H1 (cell line): ENCODE results near the gene SYK. TPM values are rescaled to one million over a fixed set of nuclear protein-coding genes. Genes with fewer than 3 reads are reported as not detected.

Experiments used
- CTCF ChIA-PET: fragments of 300-600 bp; sonication (Branson Sonifier 250); formaldehyde crosslinking; loops from one replicate; lab custom pipeline; 2021; ENCODE audit not compliant: partially characterized antibody; lab: Charles Lee
- POLR2A ChIA-PET: fragments of 300-600 bp; sonication (Branson Sonifier 250); formaldehyde crosslinking; loops from one replicate; lab custom pipeline; 2021; ENCODE audit warnings: inconsistent platforms; ENCODE audit not compliant: partially characterized antibody; lab: Charles Lee
- DNase-seq, 2 experiments: peaks; one replicate each; pipeline versions ENCODE4 v3.0.0 to v3.0.0-alpha.2; 2010 to 2022; ENCODE audit warnings: low spot score in 2 of 2, low read depth in 1 of 2, mixed read lengths in 1 of 2
- FAIRE-seq: peaks from 2 replicates; lab custom pipeline; 2011; peaks lifted over from hg19 to GRCh38; lab: Jason Lieb, UNC
- H2AFZ ChIP-seq: 2 replicates; pipeline ENCODE4 v1.8.1; 2012; ENCODE audit warnings: low read length, inconsistent platforms
- H2AK5ac ChIP-seq: 2 replicates; pipeline ENCODE4 v1.6.1; 2013; ENCODE audit warnings: low read depth, low read length
- H2BK120ac ChIP-seq: replicated peaks from 2 replicates; pipeline ENCODE3; 2013; ENCODE audit warnings: low read depth, low read length, inconsistent platforms
- H2BK12ac ChIP-seq: 2 replicates; pipeline ENCODE4 v1.6.1; 2013; ENCODE audit warnings: low read depth, low read length
- H2BK15ac ChIP-seq: 2 replicates; pipeline ENCODE4 v1.6.1; 2013; ENCODE audit warnings: low read length
- H2BK20ac ChIP-seq: 2 replicates; pipeline ENCODE4 v1.6.1; 2013; ENCODE audit warnings: low read length
- H2BK5ac ChIP-seq: 2 replicates; pipeline ENCODE4 v1.6.1; 2013; ENCODE audit warnings: low read depth, low read length
- H3K14ac ChIP-seq: 2 replicates; pipeline ENCODE4 v1.6.1; 2013; ENCODE audit warnings: inconsistent platforms; ENCODE audit not compliant: insufficient read length
- H3K18ac ChIP-seq: 2 replicates; pipeline ENCODE4 v1.6.1; 2013; ENCODE audit warnings: low read length; ENCODE audit errors: extremely low read depth
- H3K23ac ChIP-seq: 2 replicates; pipeline ENCODE4 v1.6.1; 2013; ENCODE audit warnings: inconsistent platforms; ENCODE audit not compliant: insufficient read length
- H3K23me2 ChIP-seq: 2 replicates; pipeline ENCODE4 v1.6.1; 2013; ENCODE audit warnings: low read depth, low read length
- H3K27ac ChIP-seq: 2 replicates; pipeline ENCODE4 v1.6.1; 2011; ENCODE audit warnings: low read depth, low read length, inconsistent platforms
- H3K27me3 ChIP-seq, 4 experiments: replicated peaks in 1 of 4; 1 replicate in 1 of 4; 2 replicates in 3 of 4; pipeline versions ENCODE4 v1.6.1 to v1.8.1; 2011 to 2013; ENCODE audit warnings: low read length in 3 of 4, mild to moderate bottlenecking in 3 of 4, inconsistent platforms in 2 of 4, mixed read lengths in 2 of 4, moderate library complexity in 1 of 4; ENCODE audit not compliant: control insufficient read depth in 3 of 4, insufficient read depth in 3 of 4; ENCODE audit errors: extremely low read depth in 1 of 4
- H3K36me3 ChIP-seq, 4 experiments: 2 replicates each; pipeline versions ENCODE4 v1.6.1 to v1.8.1; 2011 to 2013; ENCODE audit warnings: mild to moderate bottlenecking in 4 of 4, low read length in 3 of 4, moderate library complexity in 2 of 4, control low read depth in 1 of 4, inconsistent platforms in 1 of 4; ENCODE audit not compliant: insufficient read depth in 4 of 4, control insufficient read depth in 2 of 4
- H3K4ac ChIP-seq: replicated peaks from 2 replicates; pipeline ENCODE3; 2013; ENCODE audit warnings: low read length, low read depth, mixed read lengths, inconsistent platforms; ENCODE audit not compliant: insufficient read length
- H3K4me1 ChIP-seq, 4 experiments: replicated peaks in 1 of 4; 1 replicate in 1 of 4; 2 replicates in 3 of 4; pipeline versions ENCODE4 v1.6.1 to v1.8.1; 2011 to 2013; ENCODE audit warnings: low read length in 3 of 4, inconsistent platforms in 2 of 4, mixed read lengths in 1 of 4; ENCODE audit not compliant: insufficient read depth in 4 of 4, control insufficient read depth in 3 of 4
- H3K4me2 ChIP-seq, 2 experiments: 2 replicates each; pipeline versions ENCODE4 v1.6.1 to v1.8.1; 2011 to 2013; ENCODE audit warnings: low read depth in 2 of 2, low read length in 2 of 2, control low read depth in 1 of 2, inconsistent platforms in 1 of 2, mild to moderate bottlenecking in 1 of 2; ENCODE audit not compliant: insufficient read depth in 1 of 2
- H3K4me3 ChIP-seq, 4 experiments: fragments of 200-600, 300-600 bp in 1 of 4; sonication (generic), shearing (Covaris generic), sonication (Bioruptor Twin) in 1 of 4; 2 replicates each; pipeline versions ENCODE4 v1.5.1 to v1.8.1; 2011 to 2016; ENCODE audit warnings: low read length in 4 of 4, low read depth in 3 of 4, control low read depth in 2 of 4, inconsistent platforms in 2 of 4, mild to moderate bottlenecking in 2 of 4, mixed read lengths in 1 of 4, moderate library complexity in 1 of 4; ENCODE audit not compliant: insufficient read depth in 2 of 4; ENCODE audit errors: extremely low read depth in 1 of 4
- H3K56ac ChIP-seq: replicated peaks from 2 replicates; pipeline ENCODE3; 2013; ENCODE audit warnings: low read depth, mild to moderate bottlenecking, mixed read lengths, low read length, inconsistent platforms; ENCODE audit not compliant: insufficient read length
- H3K79me1 ChIP-seq: 2 replicates; pipeline ENCODE4 v1.6.1; 2013; ENCODE audit warnings: low read depth, low read length, control low read depth
- H3K79me2 ChIP-seq, 2 experiments: 2 replicates each; pipeline versions ENCODE4 v1.6.1 to v1.8.1; 2012 to 2013; ENCODE audit warnings: low read length in 2 of 2, mild to moderate bottlenecking in 2 of 2, inconsistent platforms in 1 of 2; ENCODE audit not compliant: insufficient read depth in 2 of 2, control insufficient read depth in 1 of 2
- H3K9ac ChIP-seq, 4 experiments: replicated peaks in 1 of 4; 1 replicate in 1 of 4; 2 replicates in 3 of 4; pipeline versions ENCODE4 v1.6.1 to v1.8.1; 2011 to 2013; ENCODE audit warnings: low read depth in 3 of 4, low read length in 3 of 4, control low read depth in 2 of 4, mild to moderate bottlenecking in 2 of 4, moderate library complexity in 2 of 4, inconsistent platforms in 1 of 4; ENCODE audit errors: extremely low read depth in 1 of 4
- H3K9me3 ChIP-seq, 2 experiments: 2 replicates each; pipeline versions ENCODE4 v1.6.1 to v1.8.1; 2012 to 2013; ENCODE audit warnings: mild to moderate bottlenecking in 2 of 2, moderate library complexity in 2 of 2, control low read depth in 1 of 2, inconsistent platforms in 1 of 2, low read depth in 1 of 2, low read length in 1 of 2, mixed read lengths in 1 of 2; ENCODE audit not compliant: insufficient read depth in 2 of 2
- H4K20me1 ChIP-seq, 2 experiments: replicated peaks in 1 of 2; 2 replicates each; pipeline versions ENCODE3 to v1.8.1; 2011 to 2013; ENCODE audit warnings: inconsistent platforms in 2 of 2, low read length in 2 of 2, mild to moderate bottlenecking in 1 of 2; ENCODE audit not compliant: insufficient read depth in 2 of 2, control insufficient read depth in 1 of 2
- H4K5ac ChIP-seq: 2 replicates; pipeline ENCODE4 v1.6.1; 2013; ENCODE audit warnings: low read length, low read depth, mixed read lengths, inconsistent platforms; ENCODE audit not compliant: insufficient read length
- H4K8ac ChIP-seq: 2 replicates; pipeline ENCODE4 v1.8.0; 2013; ENCODE audit warnings: mild to moderate bottlenecking, moderate library complexity, low read length, inconsistent platforms; ENCODE audit not compliant: insufficient read depth; ENCODE audit errors: extremely low read depth
- H4K91ac ChIP-seq: replicated peaks from 2 replicates; pipeline ENCODE3; 2013; ENCODE audit warnings: low read length, mixed read lengths, inconsistent platforms; ENCODE audit not compliant: insufficient read length
- CTCF ChIP-seq, 3 experiments: IDR thresholded peaks; 1 replicate in 2 of 3; 2 replicates in 1 of 3; pipeline versions ENCODE4 v1.5.1 to v1.6.1; 2011; ENCODE audit warnings: low read length in 3 of 3, mild to moderate bottlenecking in 3 of 3, inconsistent platforms in 2 of 3, low read depth in 1 of 3, moderate library complexity in 1 of 3; ENCODE audit not compliant: insufficient read depth in 1 of 3; ENCODE audit errors: control extremely low read depth in 1 of 3
- NRF1 ChIP-seq: IDR thresholded peaks from 2 replicates; pipeline ENCODE4 v1.6.1; 2011; ENCODE audit warnings: mild to moderate bottlenecking, low read depth, low read length, improper control_type of control experiment
- RAD21 ChIP-seq, 2 experiments: IDR thresholded peaks in 1 of 2; conservative IDR thresholded peaks in 1 of 2; 2 replicates each; pipeline ENCODE4 v1.6.1; 2011; ENCODE audit warnings: low read depth in 2 of 2, low read length in 2 of 2, improper control_type of control experiment in 1 of 2, inconsistent platforms in 1 of 2, mild to moderate bottlenecking in 1 of 2, moderate library complexity in 1 of 2
- WGBS, 2 experiments: shearing (Covaris generic) in 1 of 2; methylation state at CpG; one replicate each; pipeline versions ENCODE4 v1.1.6 to v1.1.7; 2013 to 2015; ENCODE audit warnings: low lambda C conversion rate in 2 of 2, mixed read lengths in 2 of 2, inconsistent platforms in 1 of 2, low coverage in 1 of 2, missing lambda C conversion rate in 1 of 2; ENCODE audit not compliant: insufficient replicate concordance in 2 of 2, insufficient coverage in 1 of 2, insufficient read length in 1 of 2; ENCODE audit errors: extremely low coverage in 1 of 2, missing lambda C conversion rate in 1 of 2; 5-methylcytosine and 5-hydroxymethylcytosine counted together
- polyA plus RNA-seq, 7 experiments: library from polyadenylated mRNA; depleted of rRNA in 3 of 7; stranded (reverse) in 5 of 7; unstranded in 2 of 7; fragments of >200 nt in 5 of 7; fragments of 200-250 nt in 2 of 7; gene quantifications; 1 replicate in 5 of 7; 2 replicates in 1 of 7; 4 replicates in 1 of 7; pipeline versions ENCODE4 v1.2.1 to v1.2.3, GENCODE V29; 2011 to 2013; ENCODE audit warnings: missing spikeins in 2 of 7, mixed read lengths in 2 of 7
- total RNA-seq: library from RNA; stranded (reverse); fragmentation: NEBNext Ultra II Directional; extraction: Animal tissue kit (Norgen Biotek cat#: 25700); gene quantifications from 2 replicates; pipeline ENCODE4 v1.2.1, GENCODE V29; 2021

SYK gene
- total and polyA plus RNA-seq, 2 of the 8 experiments (the other 6 are each of a cell fraction or from before 2014, with no cell fraction given) = 1.5 to 4.4 TPM

- Histone ChIP-seq H3K4me2 (no peak overlapping the region), H2BK12ac (no peak overlapping the region), H3K79me1 (no peaks in the 10 kb centered on the region), H2AFZ (no peak overlapping the region), H2BK120ac (no peak overlapping the region), H3K27ac (no peak overlapping the region), H3K36me3 (no peaks in the 10 kb centered on the region), H3K4me1 (no peaks in the 10 kb centered on the region), H2BK20ac (no peak overlapping the region), H3K79me2 (no peaks in the 10 kb centered on the region)
- DNase-seq = no peak
- 86% methylated on average over 5 of the region's 5 CpGs; no CpG with 5 or more reads in 1 of the 2 experiments for WGBS, 2 experiments
- TF ChIP-seq NRF1 (no peak), RAD21 (IDR thresholded peaks at IDR 0.05 in 1 of 2, conservative IDR thresholded peaks at IDR 0.05 in 1 of 2; ENCODE audit: low read depth in 2 of 2, low read length in 2 of 2) (peak in 1 of 2 experiments; percentile 4; a peak in 1 of 4 replicates), CTCF (IDR thresholded peaks at IDR 0.05; ENCODE audit: control extremely low read depth in 1 of 3, insufficient read depth in 1 of 3, low read depth in 1 of 3, low read length in 3 of 3) (peak in 2 of 3 experiments; percentile 34 to 40; a peak in 2 of 4 replicates)
- TF ChIP-seq, all 59 proteins: peak for 2
- no peak overlapping the region for H3K4me3 ChIP-seq
- no peak overlapping the region for H3K14ac ChIP-seq
- no peak overlapping the region for H3K9ac ChIP-seq
- no peak overlapping the region for H4K91ac ChIP-seq
- no peak for FAIRE-seq
- no peak overlapping the region for H2BK15ac ChIP-seq
- H3K23me2 ChIP-seq = no peaks in the 10 kb centered on the region; the same call in 1 of the 2 replicates
- H3K23ac ChIP-seq = no peak overlapping the region
- no peak overlapping the region for H2AK5ac ChIP-seq
- no peak overlapping the region for H3K4ac ChIP-seq
- H3K18ac ChIP-seq = no peak overlapping the region
- no peaks in the 10 kb centered on the region for H3K27me3 ChIP-seq
- no peak overlapping the region for H4K8ac ChIP-seq
- no peaks in the 10 kb centered on the region for H3K9me3 ChIP-seq
- H4K20me1 ChIP-seq = peaks cover 0 to 5% of the 10 kb centered on the region in 2 experiments
- ChIA-PET CTCF (interaction anchor here (0.6 to 3.2 kb wide), 9 partner anchors 11 to 705 kb away, joined by 3 to 11 read pairs (median 5); no protein-coding TSS in a partner anchor), POLR2A (no interaction called here)
- no peak overlapping the region for H3K56ac ChIP-seq
- H2BK5ac ChIP-seq = no peak overlapping the region
- no peak overlapping the region for H4K5ac ChIP-seq
Measured at GRCh38 chr9:90851444-90851843, 49.8 kb downstream of the SYK start.
